HG02623 (cell line): ENCODE results near the gene CDHR2.
A peak's percentile ranks its signal among the peaks of the same experiment; 100 is the strongest.
"Not testable (repeated sequence)": the region's sequence is repeated elsewhere in the genome, so short reads cannot be mapped to it uniquely, and the experiment has no call there.

ENCODE experiments used
- ATAC-seq: cut with Tn5 transposase; IDR thresholded peaks from one replicate; pipeline ENCODE4 v1.9.1; 2021; ENCODE audit warnings: moderate library complexity; ENCODE audit not compliant: unreplicated experiment

CDHR2 gene

DNA sequence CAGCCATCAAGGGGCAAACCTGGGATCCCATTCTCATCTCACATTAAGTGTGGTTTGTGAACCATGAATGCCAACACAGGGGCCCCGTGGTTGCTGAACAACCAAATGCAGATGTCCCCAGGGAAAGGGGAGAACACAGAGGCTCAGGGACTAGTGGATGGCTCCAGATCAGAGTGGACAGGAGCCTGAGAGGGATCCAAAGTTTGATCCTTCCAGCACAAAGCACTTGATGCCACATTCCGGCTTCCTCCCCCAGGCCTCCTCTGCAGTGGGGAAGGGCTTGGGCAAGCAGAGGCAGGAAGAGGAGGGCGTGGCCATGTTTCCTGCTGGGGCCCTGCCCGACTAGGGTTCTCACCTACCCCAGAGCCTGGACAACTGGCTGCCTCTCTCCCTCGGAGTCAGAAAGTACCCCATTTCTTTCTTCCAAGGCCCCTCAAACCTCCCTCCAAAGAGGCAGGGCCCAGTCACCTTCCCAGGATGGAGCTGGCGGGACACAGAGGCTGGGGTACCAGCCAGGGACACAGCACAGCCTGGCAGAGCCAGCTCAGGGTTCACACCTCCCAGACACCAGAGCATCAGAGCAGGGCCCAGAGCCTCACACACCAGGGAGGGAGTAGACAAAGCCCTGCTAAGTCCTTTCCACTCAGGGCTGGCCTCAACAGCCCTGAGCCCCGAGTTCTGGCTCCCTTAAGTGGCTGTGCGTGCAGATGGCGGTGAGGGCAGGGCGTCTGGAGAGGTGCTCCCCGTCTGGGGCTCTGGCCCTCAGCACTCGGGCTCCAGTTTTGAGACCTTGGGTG lies 7.6 kb upstream of the CDHR2 start:
- ATAC-seq, result no peak

DNA sequence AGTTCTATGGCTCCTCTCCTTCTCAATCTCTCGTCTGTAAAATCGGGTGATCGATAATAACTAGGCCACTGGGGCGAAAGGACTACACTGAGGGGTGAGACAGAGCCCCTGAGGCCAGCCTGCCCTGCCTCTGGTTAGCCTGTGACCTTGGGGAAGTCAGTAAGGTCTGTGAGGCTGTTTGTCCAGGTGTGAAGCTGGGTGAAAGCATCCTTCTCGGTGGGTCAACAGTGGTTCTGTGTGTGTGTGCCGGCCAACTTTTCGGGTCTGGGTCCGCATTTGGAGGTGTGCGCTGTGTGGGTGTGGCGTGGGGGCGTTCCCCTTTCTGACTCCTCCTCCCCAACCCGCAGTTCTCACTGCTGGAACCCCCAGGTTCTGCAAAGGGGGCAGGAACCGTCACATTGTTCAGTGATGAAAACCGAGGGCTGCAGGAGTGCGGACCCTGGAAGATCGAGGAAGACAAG lies 7.0 kb upstream of the CDHR2 start:
- ATAC-seq, result no peak

DNA sequence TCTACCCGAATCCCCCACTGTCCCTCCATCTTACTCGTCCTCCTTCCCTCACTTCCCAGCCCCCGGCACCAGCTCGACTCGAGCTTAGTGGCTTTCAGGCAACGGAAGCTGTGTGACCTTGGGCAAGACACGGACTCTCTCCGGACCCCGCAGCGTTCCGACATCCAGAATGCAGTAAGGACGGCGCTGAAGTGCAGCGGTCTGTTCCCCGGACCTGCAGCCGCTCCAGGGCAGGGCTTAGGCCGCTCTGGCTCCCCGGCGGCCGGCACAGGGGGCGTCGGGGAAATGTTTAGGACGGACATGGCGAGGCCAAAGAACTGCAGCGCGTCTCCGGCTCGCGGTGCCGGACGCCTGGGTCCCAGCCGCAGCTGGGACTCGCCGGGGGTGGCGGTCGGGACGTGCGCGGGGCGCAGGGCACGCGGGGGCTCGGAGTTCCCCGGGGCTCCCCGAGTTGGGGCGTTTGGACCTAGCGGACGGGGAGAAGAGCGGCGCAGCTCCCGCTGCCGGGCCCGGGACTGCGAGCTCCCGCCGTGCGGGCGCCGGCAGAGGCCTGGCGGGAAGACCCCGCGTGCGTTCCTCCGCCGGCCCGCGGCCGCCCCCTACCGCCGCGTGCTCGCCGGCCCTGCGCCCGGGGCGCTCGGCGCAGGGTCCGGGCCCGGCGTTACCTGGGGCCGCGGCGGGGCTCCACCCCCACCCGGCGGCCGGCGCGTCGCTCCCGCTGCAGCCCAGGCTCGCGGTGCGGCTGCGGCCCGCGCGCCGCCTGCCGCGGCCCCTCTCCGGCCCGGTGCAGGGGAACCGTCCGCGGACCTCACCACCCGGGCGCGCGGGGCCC lies 6.3 kb upstream of the CDHR2 start:
- peak; percentile 39 for ATAC-seq

DNA sequence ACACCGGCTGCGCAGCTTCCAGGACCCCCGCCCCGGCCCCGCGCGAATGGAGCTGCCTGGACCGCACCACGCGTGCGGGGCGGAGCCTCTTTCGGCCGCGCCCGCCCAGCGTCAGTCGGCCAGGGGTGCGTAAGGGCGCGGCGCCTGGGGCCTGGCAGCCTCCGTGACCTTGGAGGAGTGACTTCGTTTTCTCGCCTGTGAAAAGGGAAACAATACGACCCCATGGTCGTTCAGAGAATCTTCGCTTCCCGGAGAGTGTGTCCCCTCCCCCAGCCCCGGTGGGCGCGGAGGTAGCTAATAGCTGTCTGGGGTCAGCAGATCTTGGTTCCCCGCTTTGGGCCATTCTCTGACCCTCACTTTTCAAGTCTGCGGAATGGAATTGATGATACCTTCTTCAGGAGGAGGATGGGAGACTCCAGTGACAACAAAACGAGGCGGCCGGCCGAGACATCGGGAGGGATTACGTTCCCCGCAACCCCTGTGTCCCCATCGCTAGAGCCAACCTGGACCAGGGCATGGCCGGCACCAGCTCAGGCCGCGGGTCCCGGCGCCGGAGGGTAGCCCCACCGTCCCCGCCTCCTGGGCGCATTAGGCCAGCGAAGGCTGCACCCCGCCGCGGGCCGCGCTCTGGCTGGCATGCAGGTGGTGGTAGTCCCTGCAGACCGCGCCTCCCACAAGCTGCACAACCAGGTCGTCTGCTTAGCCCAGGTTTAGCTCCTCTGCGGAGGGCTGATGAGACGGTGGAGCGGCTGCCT lies 5.5 kb upstream of the CDHR2 start:
- peak; percentile 62 for ATAC-seq

DNA sequence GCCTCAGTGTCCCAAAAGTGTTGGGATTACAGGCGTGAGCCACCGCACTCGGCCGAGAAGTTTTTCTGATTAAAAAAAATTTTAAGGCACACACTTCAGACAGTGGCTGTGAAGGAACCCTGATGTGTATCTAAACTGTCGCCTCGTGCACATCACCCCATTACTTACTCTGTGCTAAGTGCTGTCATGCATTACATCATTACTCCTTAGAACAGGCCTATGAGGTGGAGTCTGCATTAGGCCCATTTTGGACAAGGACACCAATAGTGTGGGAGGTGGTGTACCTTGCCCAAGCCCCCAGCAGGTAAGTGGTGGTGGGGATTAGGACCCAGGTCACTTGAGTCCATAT lies 3.8 kb upstream of the CDHR2 start:
- no peak for ATAC-seq

DNA sequence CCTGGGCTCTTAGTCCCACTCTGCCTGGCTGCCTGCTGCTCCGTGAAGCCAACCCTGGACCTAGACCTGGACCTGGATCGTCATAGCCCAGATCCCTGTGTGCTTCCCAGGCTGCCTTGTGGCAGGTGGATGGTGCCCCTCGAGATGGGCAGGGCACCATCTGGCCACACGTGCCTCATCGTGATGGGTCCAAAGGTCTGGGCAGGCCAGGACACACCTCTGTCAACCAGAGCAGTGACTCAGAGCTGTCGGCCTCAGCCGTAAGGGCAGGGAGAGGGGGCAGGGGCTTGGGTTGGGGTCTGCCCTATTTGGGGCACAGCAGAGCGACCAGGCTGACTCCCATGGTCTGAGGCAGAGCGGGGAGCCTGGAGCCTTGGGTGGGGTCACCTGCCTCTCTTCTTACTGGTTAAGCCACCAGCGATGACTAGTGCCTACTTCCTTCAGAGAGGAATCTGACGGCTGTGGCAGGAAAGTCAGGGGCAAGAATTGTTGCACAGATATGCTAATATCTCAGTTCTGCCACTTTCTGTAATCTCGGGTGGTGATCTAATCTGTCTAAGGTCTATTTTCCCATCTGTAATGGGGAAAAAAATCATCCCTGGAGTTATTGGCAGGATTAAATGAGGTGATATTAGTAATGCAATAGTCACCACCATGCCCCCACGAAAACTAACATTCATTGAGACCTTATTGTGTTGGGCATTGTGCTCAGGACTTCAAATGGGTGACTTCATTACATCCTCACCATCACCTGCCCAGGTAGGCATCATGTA lies 3.2 kb upstream of the CDHR2 start:
- ATAC-seq, result no peak

DNA sequence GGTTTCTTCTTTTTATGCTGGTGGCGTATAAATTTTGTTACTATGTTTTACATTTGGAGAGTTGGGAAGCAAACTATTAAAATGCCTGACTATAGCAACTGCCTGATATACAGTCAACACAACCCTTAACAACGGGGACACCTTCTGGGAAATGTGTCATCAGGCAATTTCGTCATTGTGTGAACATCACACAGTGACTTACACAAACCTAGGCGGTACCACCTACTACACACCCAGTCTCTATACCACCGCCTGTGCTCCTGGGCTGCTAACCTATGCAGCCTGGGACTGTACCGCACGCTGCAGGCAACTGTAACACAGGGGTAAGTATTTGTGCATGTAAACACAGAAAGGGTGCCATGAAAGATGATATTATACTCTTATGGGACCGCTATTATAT lies 1.3 kb upstream of the CDHR2 start:
- ATAC-seq, result no peak

DNA sequence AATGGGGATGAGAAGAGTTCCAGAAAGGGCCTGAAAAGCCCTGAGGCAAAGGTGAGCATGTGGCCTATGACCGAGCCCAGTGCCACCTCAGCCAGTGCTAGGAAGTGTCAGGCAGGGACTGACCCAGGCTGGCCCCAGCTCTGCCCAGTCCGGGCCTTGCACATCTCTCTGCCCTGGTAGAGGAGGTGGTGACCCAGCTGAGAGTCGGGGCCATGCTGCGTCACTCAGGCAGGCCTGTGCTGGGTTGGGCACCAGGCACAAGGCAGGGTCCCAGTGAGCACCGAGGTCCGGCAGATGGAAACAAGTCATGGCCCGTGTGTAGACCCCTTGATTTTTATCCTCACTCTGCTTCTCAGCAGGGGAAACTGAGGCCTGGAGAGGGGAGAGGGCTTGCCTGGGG lies 729 bp downstream of the CDHR2 start:
- no peak for ATAC-seq

DNA sequence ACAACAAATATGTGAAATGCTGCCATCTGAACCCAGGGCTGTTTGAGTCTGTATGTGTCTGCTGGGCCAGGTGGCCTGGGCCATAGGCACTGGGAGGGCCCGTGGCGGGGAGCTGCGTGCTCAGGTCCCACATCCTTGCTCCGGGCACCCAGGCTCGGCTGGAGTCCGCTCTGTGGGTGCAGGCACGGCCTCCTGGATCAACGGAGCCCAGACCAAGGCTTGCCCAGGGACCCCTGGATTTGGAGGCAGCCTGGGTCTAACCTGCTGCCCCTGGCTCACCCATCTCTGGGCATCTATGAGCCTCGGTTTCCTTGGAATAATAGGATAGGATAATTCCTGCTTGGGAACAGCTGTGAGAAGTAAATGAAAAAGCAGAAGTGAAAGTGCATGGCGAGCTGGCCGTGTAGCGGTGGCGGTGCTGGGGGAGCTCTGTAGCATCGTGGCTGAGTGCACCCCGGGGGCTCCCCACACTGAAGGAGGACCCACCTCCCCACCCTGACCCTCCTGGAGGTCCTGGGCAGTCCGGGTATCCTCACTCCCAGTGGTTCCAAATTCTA lies 1.2 kb downstream of the CDHR2 start:
- ATAC-seq, result no peak

DNA sequence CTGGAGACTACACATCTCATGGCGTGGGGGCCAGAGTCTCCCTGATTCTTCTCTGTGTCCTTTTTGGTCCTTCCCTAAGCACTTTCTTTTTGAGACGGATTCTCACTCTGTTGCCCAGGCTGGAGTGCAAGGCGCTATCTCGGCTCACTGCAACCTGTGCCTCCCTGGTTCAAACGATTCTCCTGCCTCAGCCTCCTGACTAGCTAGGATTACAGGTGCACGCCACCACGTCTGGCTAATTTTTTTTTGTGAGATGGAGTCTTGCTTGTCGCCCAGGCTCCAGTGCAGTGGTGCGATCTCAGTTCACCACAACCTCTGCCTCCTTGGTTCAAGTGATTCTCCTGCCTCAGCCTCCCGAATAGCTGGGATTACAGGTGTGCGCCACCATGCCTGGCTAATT lies 1.8 kb downstream of the CDHR2 start:
- ATAC-seq, result not testable (repeated sequence)

DNA sequence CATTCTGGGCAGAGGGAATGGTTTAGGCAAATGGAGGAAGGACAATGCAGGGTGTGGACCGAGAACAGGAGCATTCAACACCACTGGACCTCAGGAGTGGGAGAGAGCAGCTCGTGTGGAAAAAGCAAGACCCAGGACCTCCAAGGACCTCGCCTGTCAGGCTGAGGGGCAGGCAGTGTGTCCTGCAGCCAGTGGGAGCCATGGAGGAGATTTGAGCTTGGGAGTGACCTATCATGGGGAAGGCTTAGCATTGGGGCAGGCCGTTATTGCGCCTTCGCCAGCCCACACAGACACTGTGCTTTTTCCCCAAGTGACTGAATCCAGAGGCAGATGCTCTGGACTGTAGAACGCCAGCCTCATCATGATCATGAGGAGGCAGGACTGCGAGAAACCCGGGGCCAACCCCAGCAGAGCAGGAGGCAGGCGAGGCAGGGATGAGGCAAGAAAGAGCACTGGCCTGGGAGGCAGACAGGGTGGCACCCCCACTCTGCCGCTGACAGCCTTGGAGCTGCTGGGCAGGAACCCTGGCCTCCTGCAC lies 3.3 kb downstream of the CDHR2 start:
- ATAC-seq, result no peak

DNA sequence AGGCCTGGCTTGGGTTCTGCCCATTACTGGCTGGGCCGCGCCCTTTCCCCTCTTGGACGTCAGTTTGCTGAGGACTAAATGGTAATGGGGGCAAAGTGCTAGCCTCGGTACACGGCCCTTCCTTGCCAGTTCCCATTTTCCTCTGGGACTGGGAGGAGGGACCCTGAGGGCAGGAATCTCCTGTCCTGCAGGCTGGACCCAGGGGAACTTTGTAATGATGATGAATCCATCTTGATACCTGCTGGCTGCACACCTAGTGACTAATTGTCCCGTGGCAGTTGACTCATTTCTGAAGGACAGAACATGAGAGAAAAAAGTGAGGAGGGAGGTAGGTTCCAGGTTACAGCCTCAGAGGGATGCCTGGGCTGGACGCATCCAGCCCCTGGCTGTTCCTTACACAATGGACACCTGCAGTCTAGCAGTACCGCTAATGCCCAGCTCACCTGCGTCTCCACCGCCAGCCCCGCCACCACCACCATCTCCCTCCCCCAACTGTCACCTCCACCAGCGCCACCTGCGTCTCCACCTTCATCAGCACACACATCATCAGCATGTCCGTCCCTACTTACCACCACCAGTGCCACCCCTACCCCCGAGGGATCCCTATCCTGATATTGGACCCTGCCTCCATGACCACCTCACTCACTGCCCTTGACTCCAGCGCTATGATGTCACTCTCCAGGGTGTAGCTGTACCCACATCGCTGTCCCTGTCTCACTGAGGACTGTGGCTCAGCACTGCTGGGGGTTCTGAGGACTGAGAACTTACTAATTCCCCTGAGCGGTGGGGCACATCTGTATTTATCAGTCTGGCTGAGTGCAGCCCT lies 4.3 kb downstream of the CDHR2 start:
- no peak for ATAC-seq

DNA sequence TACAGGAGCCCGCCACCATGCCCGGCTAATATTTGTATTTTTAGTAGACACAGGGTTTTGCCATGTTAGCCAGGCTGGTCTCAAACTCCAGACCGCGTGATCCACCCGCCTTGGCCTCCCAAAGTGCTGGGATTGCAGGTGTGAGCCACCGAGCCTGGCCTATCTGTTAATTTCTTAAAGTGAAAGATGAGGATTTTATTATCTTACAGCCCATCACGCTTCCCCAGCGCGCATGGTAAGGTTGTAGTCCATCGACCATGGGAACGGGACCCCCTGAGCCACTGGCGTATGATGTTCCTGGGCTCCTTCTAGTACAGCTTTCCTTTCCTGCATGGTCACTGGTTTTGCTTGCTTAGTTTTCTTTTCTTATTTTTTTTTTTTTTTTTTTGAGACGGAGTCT lies 8.7 kb downstream of the CDHR2 start:
- no peak for ATAC-seq

DNA sequence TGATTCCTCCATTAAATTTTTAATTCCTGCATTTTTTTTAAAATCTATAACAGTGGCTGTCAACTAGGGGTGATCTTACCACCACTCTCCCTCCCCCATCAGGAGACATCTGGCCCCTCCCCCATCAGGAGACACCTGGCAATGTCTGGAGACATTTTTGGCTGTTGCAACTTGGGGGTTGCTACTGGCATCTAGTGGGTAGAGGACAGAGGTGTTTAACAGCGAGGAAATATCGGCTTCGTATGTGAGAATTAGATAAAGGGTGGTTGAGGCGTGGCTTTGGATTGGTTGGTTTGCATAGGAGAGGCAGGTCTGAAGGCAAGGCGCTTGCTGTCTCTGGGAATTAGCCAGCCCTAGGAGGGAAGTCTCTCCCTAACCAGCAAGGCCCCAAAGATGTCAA lies 10.5 kb downstream of the CDHR2 start:
- ATAC-seq, result no peak

DNA sequence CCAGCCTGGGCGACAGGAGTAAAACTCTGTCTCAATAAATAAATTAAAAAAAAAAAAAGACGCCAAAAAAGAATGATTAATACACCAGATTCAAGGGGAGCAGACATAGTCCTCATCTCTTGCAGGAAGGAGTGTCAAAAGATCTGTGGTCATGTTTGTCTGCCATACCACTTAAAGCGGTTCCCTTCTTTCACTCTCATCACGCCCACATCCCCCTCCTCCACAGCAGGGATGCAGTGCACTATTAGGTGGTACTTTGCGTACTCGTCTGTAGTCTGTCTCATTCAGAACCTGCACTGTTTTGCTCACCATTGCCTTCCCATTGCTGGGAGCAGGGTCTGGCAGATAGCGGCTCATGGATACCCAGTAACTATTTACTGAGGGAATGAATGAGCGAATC lies 11.2 kb downstream of the CDHR2 start:
- no peak for ATAC-seq

DNA sequence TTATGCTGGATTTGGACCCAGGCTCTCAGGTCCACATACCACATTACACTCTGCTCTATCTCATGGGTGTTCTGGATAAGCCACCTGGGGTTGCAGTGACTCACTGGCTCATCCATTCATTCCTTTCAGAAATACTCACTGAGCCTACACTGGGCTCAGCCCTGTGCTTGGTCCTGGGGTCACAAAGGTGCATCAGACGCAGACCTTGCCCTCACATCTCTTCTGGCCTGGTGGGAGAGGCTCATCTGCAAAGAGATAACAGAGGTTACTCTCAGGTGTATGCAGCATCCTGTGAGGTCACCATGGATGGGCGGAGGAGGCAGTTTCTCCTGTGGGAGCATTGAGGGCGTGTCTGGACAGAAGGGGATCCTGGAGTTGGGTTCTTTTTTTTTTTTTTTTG lies 12.1 kb downstream of the CDHR2 start:
- ATAC-seq, result no peak

DNA sequence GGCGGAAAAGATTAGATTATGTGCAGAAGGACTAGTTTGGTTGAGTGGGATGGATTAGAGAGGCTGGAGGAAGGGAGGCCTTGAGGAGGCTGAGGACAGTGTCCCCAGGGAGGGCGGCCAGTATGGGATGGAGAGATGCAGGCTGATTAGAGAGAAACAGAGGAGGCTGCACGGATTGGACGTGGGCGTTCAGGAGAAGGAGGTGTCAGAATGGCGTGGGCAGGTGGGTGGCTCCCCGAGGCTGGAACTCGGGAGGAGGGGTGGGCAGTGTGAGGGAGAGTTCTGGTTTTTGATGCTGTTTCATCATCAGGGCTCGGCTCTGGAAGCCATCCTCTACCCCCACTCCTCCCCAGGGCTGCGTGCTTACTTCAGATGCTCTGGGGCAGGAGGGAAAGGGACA lies 13.0 kb downstream of the CDHR2 start:
- ATAC-seq, result no peak

DNA sequence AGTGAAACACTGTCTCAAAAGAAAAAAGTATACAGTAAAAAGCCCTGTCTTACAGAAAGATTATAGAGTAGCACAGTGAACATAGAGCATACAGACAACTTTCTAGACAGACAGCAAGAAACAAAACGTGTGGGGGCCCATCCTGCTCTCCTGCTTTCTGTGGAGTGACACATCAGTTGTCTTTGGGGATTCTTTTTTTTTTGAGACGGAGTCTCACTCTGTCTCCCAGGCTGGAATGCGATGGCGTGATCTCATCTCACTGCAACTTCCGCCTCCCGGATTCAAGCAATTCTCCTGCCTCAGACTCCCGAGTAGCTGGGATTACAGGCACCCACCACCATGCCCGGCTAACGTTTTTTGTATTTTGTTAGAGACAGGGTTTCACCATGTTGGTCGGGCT lies 14.9 kb downstream of the CDHR2 start:
- no peak for ATAC-seq

DNA sequence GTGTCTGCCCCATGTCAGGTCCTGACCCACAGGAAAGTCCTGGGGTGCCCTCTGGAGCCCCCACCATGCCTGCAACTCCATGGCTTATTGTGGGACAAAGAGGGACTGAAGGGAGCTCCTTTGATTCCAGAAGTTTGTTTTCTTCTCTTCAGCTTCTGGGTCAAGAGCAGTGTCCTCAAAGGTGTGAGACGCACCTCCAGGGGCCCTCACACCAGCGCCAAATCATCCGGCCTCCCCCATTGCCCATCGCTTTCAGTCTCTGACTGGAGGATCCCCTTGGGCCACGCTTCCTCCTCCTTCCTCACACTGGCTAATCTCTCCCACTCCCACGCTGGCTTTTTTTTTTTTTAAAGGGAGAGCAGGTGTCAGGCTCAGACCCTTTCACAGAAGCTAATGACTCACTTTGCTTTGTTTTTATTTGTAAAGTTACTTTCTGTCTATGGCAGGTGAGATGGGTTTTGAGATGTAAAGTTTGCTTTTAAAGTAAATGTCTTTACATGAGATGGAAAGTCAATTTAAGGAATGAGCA lies 16.7 kb downstream of the CDHR2 start:
- ATAC-seq, result no peak
